Measurements from ENCODE around the gene KCTD8.

Gene KCTD8

DNA sequence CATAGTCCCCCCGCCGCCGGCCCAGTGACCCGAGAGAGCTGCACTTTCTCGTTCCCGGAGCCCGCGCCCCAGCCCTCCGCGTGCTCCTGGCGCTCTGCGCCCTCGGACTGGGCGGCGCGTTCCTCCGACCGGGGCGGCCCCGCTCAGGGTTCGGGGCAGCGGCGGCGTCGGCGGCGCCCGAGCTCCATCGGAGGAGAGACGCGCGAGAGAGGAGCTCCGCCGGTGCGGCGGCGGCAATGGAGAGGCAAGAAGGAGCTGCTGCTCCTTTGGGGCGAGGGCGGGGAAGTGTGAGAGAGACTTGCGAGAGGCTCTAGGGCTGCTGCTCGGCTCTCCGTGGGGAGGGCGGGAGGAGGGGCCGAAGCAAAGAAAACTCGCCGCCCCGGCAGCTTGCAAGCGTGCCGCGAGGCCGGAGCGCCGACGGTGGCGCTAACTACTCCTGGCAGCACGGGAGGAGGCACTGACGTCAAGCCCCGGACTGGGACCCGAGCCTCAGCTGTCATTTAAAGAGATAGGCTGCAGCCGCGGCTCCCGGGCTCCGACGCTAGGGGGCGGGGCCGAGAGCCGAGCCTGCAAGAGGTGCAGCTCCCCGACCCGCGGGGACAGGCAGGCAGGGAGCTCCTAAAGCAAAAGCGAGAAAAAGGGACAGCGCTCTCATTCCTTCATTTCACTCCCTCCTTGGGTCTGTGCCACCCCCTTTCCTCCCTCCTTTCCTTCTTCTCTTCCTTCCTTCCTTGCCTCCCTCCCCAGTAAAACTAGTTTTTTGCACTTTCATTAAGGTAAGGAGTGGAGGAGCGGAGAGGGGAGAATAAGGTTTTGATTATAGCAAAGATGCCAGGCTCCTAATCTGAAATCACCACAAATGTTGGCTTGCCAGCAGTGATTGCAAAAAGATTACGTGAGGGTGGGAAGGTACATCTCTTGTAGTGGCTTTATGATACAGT lies at the start of gene KCTD8:
KCTD8 (minus strand) TSS at position 289 of the 941 bp plus-strand sequence.
- peak; percentile 61 for DNase-seq (ENCODE audit: low read depth)
- H3K4me3 ChIP-seq (ENCODE audit: control insufficient read depth, low read depth, low read length): peak within 1 kb of the TSS; percentile 31
- TF ChIP-seq, protein P1, sequence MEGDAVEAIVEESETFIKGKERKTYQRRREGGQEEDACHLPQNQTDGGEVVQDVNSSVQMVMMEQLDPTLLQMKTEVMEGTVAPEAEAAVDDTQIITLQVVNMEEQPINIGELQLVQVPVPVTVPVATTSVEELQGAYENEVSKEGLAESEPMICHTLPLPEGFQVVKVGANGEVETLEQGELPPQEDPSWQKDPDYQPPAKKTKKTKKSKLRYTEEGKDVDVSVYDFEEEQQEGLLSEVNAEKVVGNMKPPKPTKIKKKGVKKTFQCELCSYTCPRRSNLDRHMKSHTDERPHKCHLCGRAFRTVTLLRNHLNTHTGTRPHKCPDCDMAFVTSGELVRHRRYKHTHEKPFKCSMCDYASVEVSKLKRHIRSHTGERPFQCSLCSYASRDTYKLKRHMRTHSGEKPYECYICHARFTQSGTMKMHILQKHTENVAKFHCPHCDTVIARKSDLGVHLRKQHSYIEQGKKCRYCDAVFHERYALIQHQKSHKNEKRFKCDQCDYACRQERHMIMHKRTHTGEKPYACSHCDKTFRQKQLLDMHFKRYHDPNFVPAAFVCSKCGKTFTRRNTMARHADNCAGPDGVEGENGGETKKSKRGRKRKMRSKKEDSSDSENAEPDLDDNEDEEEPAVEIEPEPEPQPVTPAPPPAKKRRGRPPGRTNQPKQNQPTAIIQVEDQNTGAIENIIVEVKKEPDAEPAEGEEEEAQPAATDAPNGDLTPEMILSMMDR (conservative IDR thresholded peaks at IDR 0.05; ENCODE audit: control insufficient read depth, insufficient read depth, low read depth, low read length): peak; percentile 46

GRCh38 chr4:44494810-44495701 lies 46.4 kb upstream of the KCTD8 start:
- no peak overlapping the region for H3K4me3 ChIP-seq (ENCODE audit: control insufficient read depth, low read depth, low read length)
- DNase-seq (ENCODE audit: low read depth): no peak
- TF ChIP-seq, protein P1 (conservative IDR thresholded peaks at IDR 0.05; ENCODE audit: control insufficient read depth, insufficient read depth, low read depth, low read length): no peak

DNA sequence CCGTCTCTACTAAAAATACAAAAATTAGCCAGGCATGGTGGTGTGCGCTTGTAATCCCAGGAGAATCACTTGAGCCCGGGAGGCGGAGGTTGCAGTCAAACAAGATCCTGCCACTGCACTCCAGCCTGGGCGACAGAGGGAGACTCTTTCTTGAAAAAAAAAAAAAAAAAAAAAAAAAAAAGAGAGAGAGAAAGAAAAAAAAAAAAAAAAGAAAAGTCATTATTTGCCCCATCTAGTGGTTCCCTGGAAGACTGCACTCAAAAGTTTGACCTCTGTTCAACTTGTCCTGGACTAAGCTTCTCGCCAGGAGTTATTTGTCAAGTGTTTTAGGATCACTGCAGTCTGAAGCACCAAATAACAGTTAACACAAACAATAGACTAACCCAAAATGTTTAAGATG lies 45.3 kb upstream of the KCTD8 start:
- H3K4me3 ChIP-seq (ENCODE audit: control insufficient read depth, low read depth, low read length): no peak overlapping the region
- peak; percentile 14 for DNase-seq (ENCODE audit: low read depth)
- TF ChIP-seq, protein P1 (conservative IDR thresholded peaks at IDR 0.05; ENCODE audit: control insufficient read depth, insufficient read depth, low read depth, low read length): peak; percentile 36

GRCh38 chr4:44487341-44487740 lies 38.7 kb upstream of the KCTD8 start:
- no peak for DNase-seq (ENCODE audit: low read depth)
- TF ChIP-seq, protein P1 (conservative IDR thresholded peaks at IDR 0.05; ENCODE audit: control insufficient read depth, insufficient read depth, low read depth, low read length): no peak
- H3K4me3 ChIP-seq (ENCODE audit: control insufficient read depth, low read depth, low read length): no peak overlapping the region

DNA sequence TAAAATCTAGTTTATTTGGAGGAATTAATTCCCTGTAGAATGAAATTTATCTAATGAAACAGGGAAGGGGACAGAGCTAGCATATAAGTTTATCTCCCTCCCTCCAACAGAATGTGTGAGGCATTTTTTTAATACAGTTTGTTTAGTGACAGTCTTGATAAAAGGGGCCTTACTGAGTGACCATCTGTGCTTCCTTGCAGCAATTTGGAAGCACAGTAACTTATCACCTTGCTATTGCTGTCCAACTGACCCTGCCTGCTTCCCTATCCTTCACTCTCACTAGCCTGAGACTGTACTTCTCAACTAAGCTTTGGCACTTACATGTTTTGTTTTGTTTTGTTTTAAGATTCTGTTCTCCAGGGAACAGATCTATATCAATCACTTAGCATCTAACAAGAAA lies 31.1 kb upstream of the KCTD8 start:
- H3K4me3 ChIP-seq (ENCODE audit: control insufficient read depth, low read depth, low read length): no peak overlapping the region
- DNase-seq (ENCODE audit: low read depth): no peak
- TF ChIP-seq, protein P1 (conservative IDR thresholded peaks at IDR 0.05; ENCODE audit: control insufficient read depth, insufficient read depth, low read depth, low read length): no peak

DNA sequence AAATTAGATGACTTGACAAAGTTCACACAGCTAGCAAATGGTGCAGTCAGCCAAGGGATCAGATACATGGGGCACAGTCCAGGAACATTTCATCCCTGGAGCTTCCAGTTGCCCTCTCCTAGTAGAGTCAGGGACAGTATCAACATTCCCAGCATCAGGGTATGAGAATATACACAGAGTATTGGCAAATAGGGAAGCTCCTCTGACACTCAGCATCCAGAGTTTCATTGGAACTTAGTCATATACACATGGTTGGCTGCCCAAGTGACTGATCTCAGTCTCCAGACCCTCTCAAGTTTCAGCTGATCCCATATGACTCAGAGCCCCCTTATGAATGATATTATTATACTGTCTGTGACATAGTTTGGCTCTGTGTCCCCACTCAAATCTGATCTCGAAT lies 13.7 kb upstream of the KCTD8 start:
- DNase-seq (ENCODE audit: low read depth): no peak
- TF ChIP-seq, protein P1 (conservative IDR thresholded peaks at IDR 0.05; ENCODE audit: control insufficient read depth, insufficient read depth, low read depth, low read length): no peak
- no peak overlapping the region for H3K4me3 ChIP-seq (ENCODE audit: control insufficient read depth, low read depth, low read length)

Measured in fibroblast of mammary gland (primary cell).